GM18873 (cell line): ENCODE data around the gene PLXDC2.

Experiments used
- ATAC-seq: cut with Tn5 transposase; IDR thresholded peaks from one replicate; pipeline ENCODE4 v1.9.1; 2021; ENCODE audit warnings: mild to moderate bottlenecking, moderate library complexity, moderate number of reproducible peaks; ENCODE audit not compliant: unreplicated experiment, low FRiP score

PLXDC2 gene

DNA sequence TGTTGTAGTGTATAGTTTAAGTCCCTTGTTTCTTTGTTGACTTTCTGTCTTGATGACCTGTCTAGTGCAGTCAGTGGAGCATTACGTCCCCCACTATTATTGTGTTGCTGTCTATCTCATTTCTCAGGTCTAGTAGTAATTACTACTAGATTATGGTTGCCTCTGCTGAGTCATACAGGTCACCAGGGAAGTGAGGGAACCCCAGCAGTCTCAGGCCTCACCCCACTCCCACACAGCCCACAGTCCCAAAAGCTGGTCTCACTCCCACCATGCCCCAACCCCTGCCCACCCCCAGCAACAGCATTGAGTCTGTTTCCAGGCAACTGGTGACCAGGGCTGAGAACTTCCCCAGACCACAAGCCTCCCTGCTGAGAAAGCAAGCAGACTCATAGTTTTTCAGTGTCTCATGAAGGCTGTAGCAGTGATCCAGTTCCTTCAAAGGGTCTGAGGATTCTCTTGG is 88.0 kb downstream of the PLXDC2 start:
- peak; percentile 86 for ATAC-seq

GRCh38 chr10:19906108-19906791 is 90.0 kb downstream of the PLXDC2 start:
- ATAC-seq, result no peak

GRCh38 chr10:19908991-19909696 is 92.9 kb downstream of the PLXDC2 start:
- ATAC-seq, result no peak

GRCh38 chr10:19911886-19912285 is 95.7 kb downstream of the PLXDC2 start:
- no peak for ATAC-seq

DNA sequence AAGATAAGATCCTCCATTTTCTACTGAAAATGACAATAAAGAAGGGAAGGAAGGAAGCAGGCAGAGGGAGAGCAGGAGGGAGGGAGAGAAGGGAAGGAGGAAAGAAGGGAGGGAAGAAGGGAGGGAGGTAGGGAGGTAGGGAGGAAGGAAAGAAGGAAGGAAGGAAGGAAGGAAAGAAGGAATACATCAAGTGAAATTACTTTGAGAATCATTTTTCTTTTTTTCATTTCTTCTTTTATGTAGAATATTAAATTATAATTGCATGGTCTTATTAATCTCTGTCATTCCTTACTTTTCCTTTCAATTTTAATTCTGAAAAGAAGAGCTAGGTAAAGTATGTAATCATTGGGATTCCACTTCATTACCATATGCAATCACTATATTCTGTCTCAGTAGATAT is 97.8 kb downstream of the PLXDC2 start:
- ATAC-seq, result no peak

DNA sequence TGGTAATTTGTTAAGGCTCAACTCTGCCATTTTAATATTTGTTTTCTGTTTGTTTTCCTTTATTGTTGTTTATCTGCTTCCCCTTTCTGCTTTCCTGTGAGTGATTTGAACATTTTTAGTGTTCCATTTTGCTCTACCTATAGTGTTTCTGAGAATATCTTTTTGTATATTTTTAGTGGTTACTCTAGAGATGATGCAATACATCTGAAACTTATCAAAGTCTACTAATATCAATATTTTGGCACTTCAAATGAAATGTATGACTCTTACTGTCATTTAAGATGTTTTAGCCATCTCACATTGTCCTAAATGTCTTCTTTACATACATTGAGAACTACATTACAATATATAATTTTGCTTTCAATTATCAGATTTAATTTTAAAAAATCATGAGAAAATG is 98.9 kb downstream of the PLXDC2 start:
- no peak for ATAC-seq

DNA sequence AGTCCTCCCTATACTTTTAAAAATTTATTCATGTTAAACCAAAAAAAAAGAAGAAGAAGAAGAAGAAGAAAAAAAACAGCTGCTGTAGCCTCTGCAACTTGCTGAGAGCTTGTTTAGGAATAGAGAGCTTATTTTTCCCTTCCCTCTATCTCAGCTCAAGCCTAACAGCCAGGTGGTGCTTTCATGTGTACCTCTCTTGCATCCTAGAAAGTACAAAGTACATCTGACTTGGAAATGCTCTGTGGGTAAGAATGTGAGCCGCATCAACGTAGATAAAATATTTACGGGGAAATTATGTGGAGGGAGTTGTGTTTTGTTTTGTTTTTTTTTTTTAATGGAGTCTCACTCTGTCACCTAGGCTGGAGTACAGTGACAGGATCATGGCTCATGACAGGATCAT is 99.6 kb downstream of the PLXDC2 start:
- ATAC-seq, result no peak

GRCh38 chr10:19917751-19918478 is 101.7 kb downstream of the PLXDC2 start:
- no peak for ATAC-seq

- ATAC-seq, result no peak
Observed at GRCh38 chr10:19918794-19919193, 102.6 kb downstream of the PLXDC2 start.

DNA sequence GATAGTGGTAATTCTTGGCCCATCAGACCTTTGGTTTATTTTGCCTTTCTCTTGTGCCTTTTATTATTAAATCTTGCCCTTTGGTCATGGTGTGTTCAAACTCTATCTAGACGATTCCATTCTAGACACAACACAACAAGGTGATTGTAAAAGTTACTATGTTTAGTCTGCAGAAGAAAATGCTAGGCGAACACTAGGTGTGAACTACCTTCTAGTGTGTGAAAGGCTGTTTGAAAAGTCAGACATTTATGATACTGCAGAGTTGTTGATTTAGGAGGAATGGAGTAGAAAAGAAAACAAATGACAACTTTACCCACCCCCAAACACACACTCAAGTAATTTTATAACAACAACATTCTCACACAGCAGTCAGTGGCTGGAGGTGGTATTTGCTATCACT is 103.4 kb downstream of the PLXDC2 start:
- no peak for ATAC-seq

- no peak for ATAC-seq
Observed at GRCh38 chr10:19920075-19920726, 104.0 kb downstream of the PLXDC2 start.

GRCh38 chr10:19921300-19922140 is 105.3 kb downstream of the PLXDC2 start:
- no peak for ATAC-seq

DNA sequence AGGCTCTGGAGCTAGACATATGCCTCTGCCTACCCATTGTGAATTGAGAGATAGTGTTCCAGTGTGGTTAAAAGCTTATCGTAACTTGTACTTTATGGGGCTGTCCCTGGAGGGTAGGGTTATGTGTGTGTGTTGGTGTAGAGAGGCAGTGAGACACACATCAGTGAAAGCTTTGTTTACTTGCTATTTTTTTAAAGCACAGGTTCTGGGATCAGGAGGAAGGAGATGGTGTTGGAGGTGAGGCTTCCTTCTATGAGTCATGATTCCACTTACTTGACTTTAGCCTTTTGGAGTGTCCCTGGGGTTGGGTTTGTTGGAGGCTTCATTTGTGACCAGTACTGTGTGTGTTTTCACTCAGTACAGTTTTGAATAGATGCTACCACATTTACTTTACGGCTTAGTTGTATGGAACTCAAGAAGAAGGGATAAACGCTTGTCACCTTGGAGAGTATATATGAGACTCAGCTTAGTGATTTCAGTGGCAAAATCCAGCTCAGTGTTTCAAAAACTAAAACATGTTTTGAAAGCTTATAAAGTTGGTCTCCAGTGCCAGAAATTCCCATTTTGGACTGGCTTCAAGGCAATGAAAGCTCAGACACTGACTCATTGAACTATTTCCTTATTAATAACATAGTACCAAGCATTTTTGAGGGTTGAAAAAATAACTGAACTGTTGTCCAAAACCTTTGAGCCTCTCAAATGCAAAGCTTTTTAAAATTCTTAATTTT is 106.2 kb downstream of the PLXDC2 start:
- ATAC-seq, result no peak

GRCh38 chr10:19925064-19925463 is 108.8 kb downstream of the PLXDC2 start:
- no peak for ATAC-seq

DNA sequence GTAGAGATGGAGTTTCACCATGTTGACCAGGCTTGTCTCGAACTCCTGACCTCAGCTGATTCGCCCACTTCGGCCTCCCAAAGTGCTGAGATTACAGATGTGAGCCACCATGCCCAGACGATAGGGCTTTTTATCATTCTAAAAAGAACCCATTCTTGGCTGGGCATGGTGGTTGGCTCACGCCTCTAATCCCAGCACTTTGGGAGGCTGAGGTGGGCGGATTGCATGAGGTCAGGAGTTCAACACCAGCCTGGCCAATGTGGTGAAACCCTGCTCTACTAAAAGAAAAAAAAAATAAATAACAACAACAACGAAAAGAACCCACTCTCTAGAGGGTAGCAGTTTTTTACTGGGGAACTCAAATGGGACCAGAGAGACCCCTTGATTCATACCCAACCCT is 112.7 kb downstream of the PLXDC2 start:
- ATAC-seq, result no peak

- ATAC-seq, result no peak
Observed at GRCh38 chr10:19929506-19930140, 113.4 kb downstream of the PLXDC2 start.

DNA sequence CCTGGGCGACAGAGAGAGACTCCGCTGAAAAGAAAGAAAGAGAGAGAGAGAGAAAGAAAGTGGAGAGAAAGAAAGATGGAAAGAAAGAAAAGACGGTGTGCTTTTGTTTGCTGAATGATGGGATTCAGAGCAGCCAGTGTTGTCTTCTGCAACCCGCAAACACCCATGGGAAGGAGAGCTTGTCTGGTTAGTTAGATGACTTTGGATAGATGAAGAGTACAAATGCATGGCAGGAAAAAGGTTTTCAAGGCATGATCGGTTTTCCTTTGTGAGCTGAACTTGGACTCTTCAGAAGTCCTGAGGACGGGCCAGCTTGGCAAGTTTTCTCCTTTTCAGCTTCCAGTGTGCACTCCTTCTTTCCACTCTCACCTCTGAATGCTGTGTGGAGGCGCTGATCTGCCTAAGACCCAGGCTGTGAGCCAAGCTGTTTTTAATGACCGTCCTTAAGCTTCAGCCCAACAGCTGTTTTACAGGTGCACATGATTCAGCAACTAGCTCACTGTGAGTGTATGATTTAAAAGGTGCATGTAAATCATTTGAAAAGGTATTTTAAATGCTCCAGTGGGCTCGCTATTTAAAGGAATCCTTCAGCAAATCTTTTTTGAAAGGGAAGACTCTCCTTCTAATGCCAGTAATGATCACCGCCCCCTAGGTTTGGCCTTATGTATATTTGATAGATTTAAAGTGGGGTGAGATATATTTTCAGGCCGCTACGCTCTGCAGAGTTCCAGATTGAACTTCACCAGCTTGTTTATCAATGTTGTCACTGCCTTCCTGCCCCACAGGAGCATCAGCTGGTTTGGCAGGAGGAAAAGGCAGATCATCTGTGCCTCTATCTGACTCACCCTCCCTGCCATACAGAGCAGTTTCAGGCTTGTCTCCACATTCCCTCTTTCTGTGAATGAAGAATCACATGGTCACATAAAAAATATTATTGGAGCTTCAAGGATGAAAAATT is 115.0 kb downstream of the PLXDC2 start:
- ATAC-seq, result no peak
